ENCODE measurements around the gene ZNF846.

ZNF846 gene

DNA sequence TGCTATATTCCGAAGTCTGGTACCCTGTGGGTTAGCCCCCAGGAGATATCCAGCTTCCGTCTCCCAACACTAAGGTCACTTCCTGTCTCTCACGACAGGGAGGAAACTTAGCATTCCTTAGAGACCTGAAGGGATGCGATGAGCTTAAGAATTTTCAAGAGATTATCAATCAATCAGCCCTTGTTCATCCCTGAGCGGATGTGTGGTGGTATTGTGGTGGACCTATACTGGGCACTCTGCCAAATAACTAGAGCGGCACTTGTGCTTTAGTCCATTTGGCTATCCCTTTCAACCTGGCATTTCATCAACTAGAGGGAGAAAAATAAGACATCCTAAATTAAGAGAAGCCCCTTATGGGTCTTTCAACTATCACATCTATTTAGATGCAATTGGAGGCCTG, 62.7 kb downstream of the ZNF846 start:
- no peak for DNase-seq (ENCODE audit: low read depth in 1 of 2, low spot score in 1 of 2)
- TF ChIP-seq POLR2AphosphoS5 (IDR thresholded peaks at IDR 0.05; ENCODE audit: low read depth) (no peak), GABPA (IDR thresholded peaks at IDR 0.05; ENCODE audit: low read depth) (no peak), SPI1 (IDR thresholded peaks at IDR 0.05; ENCODE audit: borderline replicate concordance, low read depth) (no peak)
- TF ChIP-seq, protein P1, sequence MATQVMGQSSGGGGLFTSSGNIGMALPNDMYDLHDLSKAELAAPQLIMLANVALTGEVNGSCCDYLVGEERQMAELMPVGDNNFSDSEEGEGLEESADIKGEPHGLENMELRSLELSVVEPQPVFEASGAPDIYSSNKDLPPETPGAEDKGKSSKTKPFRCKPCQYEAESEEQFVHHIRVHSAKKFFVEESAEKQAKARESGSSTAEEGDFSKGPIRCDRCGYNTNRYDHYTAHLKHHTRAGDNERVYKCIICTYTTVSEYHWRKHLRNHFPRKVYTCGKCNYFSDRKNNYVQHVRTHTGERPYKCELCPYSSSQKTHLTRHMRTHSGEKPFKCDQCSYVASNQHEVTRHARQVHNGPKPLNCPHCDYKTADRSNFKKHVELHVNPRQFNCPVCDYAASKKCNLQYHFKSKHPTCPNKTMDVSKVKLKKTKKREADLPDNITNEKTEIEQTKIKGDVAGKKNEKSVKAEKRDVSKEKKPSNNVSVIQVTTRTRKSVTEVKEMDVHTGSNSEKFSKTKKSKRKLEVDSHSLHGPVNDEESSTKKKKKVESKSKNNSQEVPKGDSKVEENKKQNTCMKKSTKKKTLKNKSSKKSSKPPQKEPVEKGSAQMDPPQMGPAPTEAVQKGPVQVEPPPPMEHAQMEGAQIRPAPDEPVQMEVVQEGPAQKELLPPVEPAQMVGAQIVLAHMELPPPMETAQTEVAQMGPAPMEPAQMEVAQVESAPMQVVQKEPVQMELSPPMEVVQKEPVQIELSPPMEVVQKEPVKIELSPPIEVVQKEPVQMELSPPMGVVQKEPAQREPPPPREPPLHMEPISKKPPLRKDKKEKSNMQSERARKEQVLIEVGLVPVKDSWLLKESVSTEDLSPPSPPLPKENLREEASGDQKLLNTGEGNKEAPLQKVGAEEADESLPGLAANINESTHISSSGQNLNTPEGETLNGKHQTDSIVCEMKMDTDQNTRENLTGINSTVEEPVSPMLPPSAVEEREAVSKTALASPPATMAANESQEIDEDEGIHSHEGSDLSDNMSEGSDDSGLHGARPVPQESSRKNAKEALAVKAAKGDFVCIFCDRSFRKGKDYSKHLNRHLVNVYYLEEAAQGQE (IDR thresholded peaks at IDR 0.05; ENCODE audit: insufficient replicate concordance, low read depth) = no peak
- TF ChIP-seq, protein P2, sequence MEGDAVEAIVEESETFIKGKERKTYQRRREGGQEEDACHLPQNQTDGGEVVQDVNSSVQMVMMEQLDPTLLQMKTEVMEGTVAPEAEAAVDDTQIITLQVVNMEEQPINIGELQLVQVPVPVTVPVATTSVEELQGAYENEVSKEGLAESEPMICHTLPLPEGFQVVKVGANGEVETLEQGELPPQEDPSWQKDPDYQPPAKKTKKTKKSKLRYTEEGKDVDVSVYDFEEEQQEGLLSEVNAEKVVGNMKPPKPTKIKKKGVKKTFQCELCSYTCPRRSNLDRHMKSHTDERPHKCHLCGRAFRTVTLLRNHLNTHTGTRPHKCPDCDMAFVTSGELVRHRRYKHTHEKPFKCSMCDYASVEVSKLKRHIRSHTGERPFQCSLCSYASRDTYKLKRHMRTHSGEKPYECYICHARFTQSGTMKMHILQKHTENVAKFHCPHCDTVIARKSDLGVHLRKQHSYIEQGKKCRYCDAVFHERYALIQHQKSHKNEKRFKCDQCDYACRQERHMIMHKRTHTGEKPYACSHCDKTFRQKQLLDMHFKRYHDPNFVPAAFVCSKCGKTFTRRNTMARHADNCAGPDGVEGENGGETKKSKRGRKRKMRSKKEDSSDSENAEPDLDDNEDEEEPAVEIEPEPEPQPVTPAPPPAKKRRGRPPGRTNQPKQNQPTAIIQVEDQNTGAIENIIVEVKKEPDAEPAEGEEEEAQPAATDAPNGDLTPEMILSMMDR (IDR thresholded peaks at IDR 0.05; ENCODE audit: insufficient read depth, low read length) = no peak
- H3K27ac ChIP-seq (replicated peaks) = no peak overlapping the region

DNA sequence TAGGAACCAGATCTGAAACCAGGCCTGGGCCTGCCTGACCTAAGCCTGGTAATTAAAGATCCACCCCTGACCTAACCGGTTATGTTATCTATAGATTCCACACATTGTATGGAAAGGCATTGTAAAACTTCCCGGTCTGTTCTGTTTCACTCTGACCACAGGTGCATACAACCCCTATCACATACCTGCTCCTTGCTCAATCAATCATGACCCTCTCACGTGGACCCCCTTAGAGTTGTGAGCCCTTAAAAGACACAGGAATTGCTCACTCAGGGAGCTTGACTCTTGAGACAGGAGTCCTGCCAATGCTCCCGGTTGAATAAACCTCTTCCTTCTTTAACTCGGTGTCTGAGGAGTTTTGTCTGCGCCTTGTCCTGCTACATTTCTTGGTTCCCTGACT, 66.4 kb downstream of the ZNF846 start:
- no peak overlapping the region for H3K27ac ChIP-seq (replicated peaks)
- no peak for DNase-seq (ENCODE audit: low read depth in 1 of 2, low spot score in 1 of 2)
- TF ChIP-seq GABPA (IDR thresholded peaks at IDR 0.05; ENCODE audit: low read depth) = no peak
- TF ChIP-seq POLR2AphosphoS5 (IDR thresholded peaks at IDR 0.05; ENCODE audit: low read depth) = no peak
- TF ChIP-seq, protein P1 (IDR thresholded peaks at IDR 0.05; ENCODE audit: insufficient replicate concordance, low read depth) = no peak
- no peak for TF ChIP-seq SPI1 (IDR thresholded peaks at IDR 0.05; ENCODE audit: borderline replicate concordance, low read depth)
- no peaks in the 10 kb centered on the region for H3K27me3 ChIP-seq (ENCODE audit: insufficient read depth, poor library complexity, severe bottlenecking)
- H3K4me3 ChIP-seq (replicated peaks; ENCODE audit: insufficient read depth, low read length) = no peak overlapping the region

More for the DNA sequence above, 62.7 kb downstream of the ZNF846 start:
- Histone ChIP-seq H3K27me3 (ENCODE audit: insufficient read depth, poor library complexity, severe bottlenecking) (no peaks in the 10 kb centered on the region), H3K4me3 (replicated peaks; ENCODE audit: insufficient read depth, low read length) (no peak overlapping the region)

Measured in HL-60 (cell line).